Gastroesophageal sphincter (tissue), 4 donors: Measurements from ENCODE around the gene LDLRAD4. TPM values are rescaled to one million over a fixed set of nuclear protein-coding genes. Genes with fewer than 3 reads are reported as not detected.

Experiments used
- ATAC-seq: fragments of 150-250 bp; one replicate; pipeline ENCODE4 v1.9.1; 2016; ENCODE audit warnings: mild to moderate bottlenecking, moderate library complexity
- H3K27ac ChIP-seq, 4 donors: fragments of 200-600 bp; sonication (generic) in 3 of 4; 1 replicate in 3 of 4; 2 replicates in 1 of 4; pipeline ENCODE4 v1.5.1; 2016 to 2019
- H3K27me3 ChIP-seq: fragments of 200-600 bp; sonication (generic); one replicate; pipeline ENCODE4 v1.5.1; 2019
- H3K36me3 ChIP-seq, 2 donors: fragments of 200-600 bp; sonication (generic); one replicate each; pipeline ENCODE4 v1.5.1; 2019; ENCODE audit warnings: control low read depth in 1 of 2
- H3K4me1 ChIP-seq, 3 donors: fragments of 200-600 bp; sonication (generic); 1 replicate in 2 of 3; 2 replicates in 1 of 3; pipeline ENCODE4 v1.5.1; 2016 to 2019; ENCODE audit warnings: control low read depth in 2 of 3
- H3K4me3 ChIP-seq, 2 donors: fragments of 200-600 bp; sonication (generic); one replicate each; pipeline ENCODE4 v1.5.1; 2019; ENCODE audit warnings: mild to moderate bottlenecking in 1 of 2, moderate library complexity in 1 of 2
- H3K9me3 ChIP-seq, 3 donors: fragments of 200-600 bp; sonication (generic); one replicate each; pipeline ENCODE4 v1.5.1; 2017 to 2019; ENCODE audit warnings: control low read depth in 2 of 3
- CTCF ChIP-seq, 4 experiments: fragments of 200-600 bp in 2 of 4; fragments of 450-650 bp in 2 of 4; sonication (generic) in 1 of 4; IDR thresholded peaks; one replicate each; pipeline ENCODE4 v1.5.1; 2017 to 2019; ENCODE audit warnings: antibody characterized with exemption in 4 of 4, mild to moderate bottlenecking in 2 of 4, moderate library complexity in 2 of 4
- EP300 ChIP-seq: sonication (generic); formaldehyde crosslinking; IDR thresholded peaks from one replicate; pipeline ENCODE4 v1.6.1; 2017; ENCODE audit warnings: antibody characterized with exemption, mild to moderate bottlenecking
- POLR2A ChIP-seq, 2 donors: fragments of 450-650 bp; IDR thresholded peaks; one replicate each; pipeline ENCODE4 v1.6.1; 2017; ENCODE audit warnings: antibody characterized with exemption in 2 of 2, mild to moderate bottlenecking in 2 of 2, moderate library complexity in 1 of 2
- POLR2AphosphoS5 ChIP-seq: sonication (generic); formaldehyde crosslinking; IDR thresholded peaks from one replicate; pipeline ENCODE4 v1.6.1; 2017; ENCODE audit warnings: antibody characterized with exemption
- WGBS, 2 donors: methylation state at CpG; one replicate each; pipeline ENCODE4 v1.1.5; 2018; ENCODE audit warnings: low coverage in 1 of 2; 5-methylcytosine and 5-hydroxymethylcytosine counted together
- total RNA-seq, 4 donors: library from RNA; depleted of rRNA; stranded (reverse); fragments of >200 nt; gene quantifications; one replicate each; pipeline ENCODE4 v1.1.0, GENCODE V29; 2016

The LDLRAD4 gene
- total RNA-seq, 4 donors from 2014 or later, result 28.1 to 85.9 (median 55.2) TPM

GRCh38 chr18:13296867-13297574, 78.5 kb downstream of the LDLRAD4 start:
- Histone ChIP-seq H3K4me1 (peaks cover 0 to 62% (median 9%) of the 10 kb centered on the region in 3 donors), H3K9me3 (no peaks in the 10 kb centered on the region), H3K27ac (no peak overlapping the region), H3K4me3 (no peak overlapping the region), H3K36me3 (no peaks in the 10 kb centered on the region), H3K27me3 (no peaks in the 10 kb centered on the region)
- TF ChIP-seq EP300 (no peak), POLR2A (IDR thresholded peaks at IDR 0.05) (no peak), POLR2AphosphoS5 (no peak), CTCF (IDR thresholded peaks at IDR 0.05) (no peak)
- no peak for ATAC-seq
- 83 to 93% methylated on average over 5 to 7 of the region's 15 CpGs for WGBS, 2 donors

GRCh38 chr18:13298262-13298661, 79.7 kb downstream of the LDLRAD4 start:
- ATAC-seq, result no peak
- H3K9me3 ChIP-seq, result no peaks in the 10 kb centered on the region
- H3K27me3 ChIP-seq, result no peaks in the 10 kb centered on the region
- H3K4me3 ChIP-seq, result no peak overlapping the region
- H3K27ac ChIP-seq, result no peak overlapping the region
- TF ChIP-seq CTCF (IDR thresholded peaks at IDR 0.05) (no peak), EP300 (no peak), POLR2A (IDR thresholded peaks at IDR 0.05) (no peak), POLR2AphosphoS5 (no peak)
- H3K4me1 ChIP-seq, result peaks cover 0 to 63% (median 18%) of the 10 kb centered on the region in 3 donors
- H3K36me3 ChIP-seq, result no peaks in the 10 kb centered on the region
- 97% methylated on average over 7 of the region's 10 CpGs; no CpG with 5 or more reads in 1 of the 2 donors for WGBS, 2 donors

GRCh38 chr18:13300029-13300428, 81.5 kb downstream of the LDLRAD4 start:
- peaks cover 0 to 55% (median 10%) of the 10 kb centered on the region in 3 donors for H3K4me1 ChIP-seq
- no peak overlapping the region for H3K4me3 ChIP-seq
- H3K27me3 ChIP-seq, result no peaks in the 10 kb centered on the region
- no peak overlapping the region for H3K27ac ChIP-seq
- WGBS, 2 donors, result 0% methylated on average over 1 of the region's 6 CpGs; no CpG with 5 or more reads in 1 of the 2 donors
- ATAC-seq, result no peak
- no peaks in the 10 kb centered on the region for H3K9me3 ChIP-seq
- TF ChIP-seq POLR2AphosphoS5, result no peak
- no peak for TF ChIP-seq CTCF (IDR thresholded peaks at IDR 0.05)
- no peak for TF ChIP-seq EP300
- TF ChIP-seq POLR2A (IDR thresholded peaks at IDR 0.05), result no peak
- no peaks in the 10 kb centered on the region for H3K36me3 ChIP-seq

- H3K9me3 ChIP-seq, result no peaks in the 10 kb centered on the region
- ATAC-seq, result no peak
- WGBS, 2 donors, result 85% methylated on average over 7 of the region's 17 CpGs; no CpG with 5 or more reads in 1 of the 2 donors
- H3K4me1 ChIP-seq, result peaks cover 0 to 53% (median 10%) of the 10 kb centered on the region in 3 donors
- H3K27ac ChIP-seq, result no peak overlapping the region
- no peaks in the 10 kb centered on the region for H3K27me3 ChIP-seq
- H3K36me3 ChIP-seq, result no peaks in the 10 kb centered on the region
- no peak overlapping the region for H3K4me3 ChIP-seq
- no peak for TF ChIP-seq CTCF (IDR thresholded peaks at IDR 0.05)
- no peak for TF ChIP-seq EP300
Observed at GRCh38 chr18:13300796-13301195, 82.2 kb downstream of the LDLRAD4 start.

GRCh38 chr18:13302040-13302439, 83.5 kb downstream of the LDLRAD4 start:
- TF ChIP-seq POLR2A (IDR thresholded peaks at IDR 0.05) (no peak), EP300 (no peak), CTCF (IDR thresholded peaks at IDR 0.05) (no peak), POLR2AphosphoS5 (no peak)
- peaks cover 0 to 51% (median 10%) of the 10 kb centered on the region in 3 donors for H3K4me1 ChIP-seq
- ATAC-seq, result no peak
- no peaks in the 10 kb centered on the region for H3K27me3 ChIP-seq
- H3K4me3 ChIP-seq, result no peak overlapping the region
- no peaks in the 10 kb centered on the region for H3K9me3 ChIP-seq
- WGBS, 2 donors, result 8 to 36% methylated on average over 6 of the region's 6 CpGs
- no peaks in the 10 kb centered on the region for H3K36me3 ChIP-seq
- peak overlapping the region in 1 of 4 donors; percentile 35 for H3K27ac ChIP-seq
